ENCODE data around the gene WSB2.

- TF ChIP-seq, protein P1, sequence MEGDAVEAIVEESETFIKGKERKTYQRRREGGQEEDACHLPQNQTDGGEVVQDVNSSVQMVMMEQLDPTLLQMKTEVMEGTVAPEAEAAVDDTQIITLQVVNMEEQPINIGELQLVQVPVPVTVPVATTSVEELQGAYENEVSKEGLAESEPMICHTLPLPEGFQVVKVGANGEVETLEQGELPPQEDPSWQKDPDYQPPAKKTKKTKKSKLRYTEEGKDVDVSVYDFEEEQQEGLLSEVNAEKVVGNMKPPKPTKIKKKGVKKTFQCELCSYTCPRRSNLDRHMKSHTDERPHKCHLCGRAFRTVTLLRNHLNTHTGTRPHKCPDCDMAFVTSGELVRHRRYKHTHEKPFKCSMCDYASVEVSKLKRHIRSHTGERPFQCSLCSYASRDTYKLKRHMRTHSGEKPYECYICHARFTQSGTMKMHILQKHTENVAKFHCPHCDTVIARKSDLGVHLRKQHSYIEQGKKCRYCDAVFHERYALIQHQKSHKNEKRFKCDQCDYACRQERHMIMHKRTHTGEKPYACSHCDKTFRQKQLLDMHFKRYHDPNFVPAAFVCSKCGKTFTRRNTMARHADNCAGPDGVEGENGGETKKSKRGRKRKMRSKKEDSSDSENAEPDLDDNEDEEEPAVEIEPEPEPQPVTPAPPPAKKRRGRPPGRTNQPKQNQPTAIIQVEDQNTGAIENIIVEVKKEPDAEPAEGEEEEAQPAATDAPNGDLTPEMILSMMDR (IDR thresholded peaks at IDR 0.05 in 8 of 11, conservative IDR thresholded peaks at IDR 0.05 in 3 of 11), result no peak
- TF ChIP-seq POLR2AphosphoS5 (IDR thresholded peaks at IDR 0.05), result no peak
Measured at GRCh38 chr12:118102070-118102469, 41.1 kb upstream of the WSB2 start.

Data from spleen (tissue), 7 donors.